Tongue (tissue), 2 donors: ENCODE measurements around the gene PTPRCAP. TPM values are rescaled to one million over a fixed set of nuclear protein-coding genes. Genes with fewer than 3 reads are reported as not detected.
"Not testable (repeated sequence)": the region's sequence is repeated elsewhere in the genome, so short reads cannot be mapped to it uniquely, and the experiment has no call there.

Experiments
- DNase-seq: peaks from one replicate; pipeline ENCODE4 v3.0.0-alpha.2; 2015
- total RNA-seq: library from RNA; depleted of rRNA; stranded (reverse); fragments of >200 nt; gene quantifications from one replicate; pipeline ENCODE4 v1.2.3, GENCODE V29; 2014

Gene PTPRCAP, protein sequence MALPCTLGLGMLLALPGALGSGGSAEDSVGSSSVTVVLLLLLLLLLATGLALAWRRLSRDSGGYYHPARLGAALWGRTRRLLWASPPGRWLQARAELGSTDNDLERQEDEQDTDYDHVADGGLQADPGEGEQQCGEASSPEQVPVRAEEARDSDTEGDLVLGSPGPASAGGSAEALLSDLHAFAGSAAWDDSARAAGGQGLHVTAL
- total RNA-seq, result 1.2 TPM

DNA sequence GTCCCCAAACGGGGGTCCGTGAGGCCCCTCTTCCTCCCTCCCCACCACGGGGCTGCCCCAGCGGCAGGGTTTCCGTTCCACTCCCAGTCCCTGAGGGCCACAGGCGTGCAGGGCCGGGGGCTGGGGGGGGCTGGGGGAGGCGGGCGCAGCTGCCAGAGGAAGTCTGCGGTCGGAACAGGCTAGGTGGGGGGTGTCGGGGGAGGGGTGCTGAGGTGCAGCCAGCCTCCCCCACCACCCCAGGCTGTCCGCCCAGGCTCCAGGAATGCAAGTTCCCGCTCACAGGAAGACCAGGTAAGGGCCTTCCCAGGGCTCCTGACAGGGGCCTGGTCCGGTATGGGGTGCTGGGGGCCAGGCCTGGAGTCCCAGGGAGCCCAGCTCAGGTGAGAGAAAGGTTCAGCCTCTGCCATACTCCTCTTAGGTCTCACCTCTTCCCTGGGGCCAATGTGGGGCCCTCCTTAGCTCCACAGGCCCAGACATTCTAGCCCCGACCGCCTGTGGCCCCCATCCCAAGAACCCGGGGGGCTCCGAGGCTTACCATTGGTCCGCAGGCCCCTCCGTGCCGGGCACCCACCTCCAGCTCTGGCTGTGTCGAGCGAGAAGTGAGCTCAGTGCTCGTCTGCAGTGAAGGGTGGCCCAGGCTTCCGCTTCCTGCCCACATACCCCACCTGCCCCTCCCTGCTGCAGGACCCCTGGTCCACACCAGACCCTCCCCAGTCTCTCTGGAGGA is at the start of gene PTPRCAP:
PTPRCAP (minus strand) TSS at position 601 of the 727 bp plus-strand sequence; CDS start at position 538, 63 bp downstream.
- DNase-seq, result no peak

DNA sequence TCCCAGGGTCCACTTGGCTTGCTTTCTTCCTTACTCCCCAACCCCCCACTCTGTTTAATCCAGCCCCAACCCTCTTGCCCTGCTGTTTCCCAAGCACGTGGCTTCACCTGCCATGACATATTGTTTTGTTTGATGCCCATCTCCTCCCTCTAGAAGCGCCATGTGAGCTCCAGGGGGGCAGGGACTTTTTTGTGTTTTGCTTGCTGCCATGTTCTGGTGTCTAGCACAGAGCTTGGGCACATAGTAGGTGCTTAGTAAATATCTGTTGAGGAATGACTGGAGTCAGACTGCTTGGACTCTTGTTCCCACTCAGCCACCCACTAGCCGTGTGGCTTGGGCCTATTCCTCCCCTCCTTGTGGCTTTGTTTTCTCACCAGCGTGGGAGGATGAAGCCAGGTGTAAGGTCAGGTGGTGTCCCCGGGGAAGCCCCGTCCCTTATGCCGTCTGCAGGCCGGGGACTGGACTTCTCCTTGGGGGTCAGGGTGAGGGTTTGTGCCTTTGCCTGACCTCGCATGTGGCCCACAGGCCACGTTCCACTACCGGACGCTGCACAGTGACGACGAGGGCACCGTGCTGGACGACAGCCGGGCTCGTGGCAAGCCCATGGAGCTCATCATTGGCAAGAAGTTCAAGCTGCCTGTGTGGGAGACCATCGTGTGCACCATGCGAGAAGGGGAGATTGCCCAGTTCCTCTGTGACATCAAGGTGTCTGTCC is 49.2 kb upstream of the PTPRCAP start:
- no peak for DNase-seq

DNA sequence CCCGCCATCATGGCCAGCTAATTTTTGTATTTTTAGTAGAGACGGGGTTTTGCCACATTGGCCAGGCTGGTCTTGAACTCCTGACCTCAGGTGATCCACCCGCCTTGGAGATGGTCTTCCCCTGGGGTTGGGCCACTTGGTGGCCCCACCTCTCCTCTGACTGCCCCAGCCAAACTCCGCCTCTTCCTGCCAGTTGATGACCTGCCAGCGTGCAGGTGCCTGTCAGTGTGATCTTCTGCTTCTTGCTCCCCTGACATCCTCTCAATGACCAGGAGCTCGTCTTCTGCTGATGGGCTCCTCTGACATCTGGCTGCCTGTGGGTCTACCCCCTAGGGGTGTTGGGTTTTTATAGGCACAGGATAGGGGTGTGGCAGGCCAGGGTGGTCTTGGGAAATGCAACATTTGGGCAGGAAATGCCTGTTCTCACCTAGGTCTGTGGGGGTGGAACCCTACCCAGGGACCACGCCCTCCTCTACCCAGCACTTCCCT is 48.4 kb upstream of the PTPRCAP start:
- not testable (repeated sequence) for DNase-seq

DNA sequence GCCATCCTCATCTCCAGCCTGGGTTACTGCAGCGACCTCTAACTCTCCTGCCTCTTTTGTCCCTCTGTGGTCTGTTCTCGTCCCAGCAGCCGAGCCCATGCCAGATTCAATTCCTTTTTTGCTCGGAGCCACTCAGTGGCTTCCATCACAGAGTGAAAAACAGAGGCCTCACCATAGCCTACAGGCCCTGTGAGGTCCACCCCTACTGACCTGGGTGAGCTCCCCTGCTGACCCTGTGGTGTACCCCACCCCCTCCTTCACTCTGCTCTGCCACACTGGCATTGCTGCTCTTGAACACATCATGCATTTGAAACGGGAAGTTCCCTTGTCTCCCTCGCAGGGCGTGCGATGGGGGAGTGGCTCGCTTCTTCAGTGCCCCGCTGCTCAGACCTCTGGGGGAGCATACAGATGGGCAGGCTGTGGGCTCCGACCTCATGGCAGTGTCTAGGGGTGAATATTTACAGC is 47.4 kb upstream of the PTPRCAP start:
- no peak for DNase-seq

DNA sequence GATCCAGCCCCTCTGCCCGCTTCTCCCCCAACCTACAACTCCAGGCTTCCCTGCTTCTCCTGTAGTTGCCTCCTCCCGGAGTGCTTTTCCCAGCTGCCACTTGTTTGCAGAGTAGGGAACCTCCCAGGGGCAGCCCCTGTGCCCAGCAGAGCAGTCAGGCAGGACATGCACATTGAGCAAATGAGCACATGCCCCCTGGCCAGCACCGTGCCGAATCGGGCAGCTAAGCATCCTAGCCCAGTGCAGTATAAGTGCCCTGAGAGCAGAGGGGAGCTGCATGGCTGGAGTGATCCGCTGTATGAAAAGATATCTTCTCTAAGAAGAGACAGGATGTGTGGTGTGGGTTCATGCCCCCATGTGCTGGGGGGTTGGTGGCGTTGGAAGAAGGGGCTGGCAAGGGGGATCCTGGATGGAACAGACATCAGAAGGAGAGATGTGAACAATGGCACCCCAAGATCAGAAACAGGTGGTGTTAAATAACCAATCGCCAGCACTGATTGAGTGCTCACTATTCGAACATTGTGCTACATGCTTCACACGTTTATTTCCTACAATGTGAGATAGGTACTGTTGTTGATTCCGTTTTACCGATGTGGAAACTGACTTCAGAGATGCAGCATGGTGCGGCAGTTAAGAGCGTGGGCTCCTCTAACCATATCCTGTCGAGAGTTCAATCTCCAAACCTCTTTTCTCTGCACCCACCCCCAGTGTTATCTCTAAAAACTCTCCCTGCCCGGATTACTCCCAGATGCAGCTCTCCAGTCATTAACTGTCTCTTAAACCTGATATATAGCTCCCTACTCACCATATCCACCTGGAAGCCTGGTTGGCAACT is 46.6 kb upstream of the PTPRCAP start:
- no peak for DNase-seq

DNA sequence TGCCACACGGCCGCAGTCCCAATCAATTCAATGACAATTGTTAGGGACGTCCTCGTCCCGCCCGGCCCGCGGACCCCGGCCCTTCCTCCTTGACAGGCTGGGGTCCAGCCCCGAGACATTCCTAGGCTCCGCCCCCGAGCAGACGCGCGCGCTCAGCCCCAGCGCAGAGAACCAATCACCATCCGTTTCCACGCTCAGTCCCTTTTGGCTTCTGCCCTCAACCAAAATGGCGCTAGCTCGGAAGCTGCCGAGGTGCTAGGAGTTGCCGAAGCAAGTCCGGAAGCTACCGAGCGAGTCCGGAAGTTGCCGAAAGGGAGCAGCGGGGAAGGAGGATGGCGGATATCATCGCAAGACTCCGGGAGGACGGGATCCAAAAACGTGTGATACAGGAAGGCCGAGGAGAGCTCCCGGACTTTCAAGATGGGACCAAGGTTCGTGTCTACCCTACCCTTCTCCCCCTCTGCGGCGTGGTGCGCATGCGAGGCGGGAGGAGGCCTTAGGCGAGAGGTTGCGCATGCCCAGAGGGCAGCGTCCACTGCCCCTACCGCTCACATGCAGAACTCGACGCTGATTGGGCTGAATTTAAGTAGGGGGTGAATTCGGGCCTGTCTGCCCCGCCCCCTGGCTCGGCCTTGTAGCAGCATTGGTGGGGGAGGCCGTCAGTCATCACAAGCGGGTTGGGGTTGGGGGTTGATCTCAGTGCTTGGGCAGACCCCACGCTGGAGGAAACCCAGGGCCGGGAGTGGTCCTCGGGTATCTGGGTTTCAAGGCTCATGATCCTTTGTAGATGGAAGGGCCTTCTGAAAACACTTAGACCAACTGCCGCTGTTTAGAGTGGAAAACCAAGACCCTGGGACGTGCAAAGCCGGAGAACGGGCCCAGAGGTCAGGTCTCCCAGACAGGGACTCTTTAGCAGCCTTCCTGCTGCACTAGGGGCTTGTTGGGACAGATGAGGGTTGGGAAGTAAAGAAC is 45.6 kb upstream of the PTPRCAP start, which contains the start of gene AIP:
AIP (plus strand) TSS at position 200 of the 972 bp plus-strand sequence; CDS start at position 333, 133 bp downstream.
- peak; percentile 99 for DNase-seq

DNA sequence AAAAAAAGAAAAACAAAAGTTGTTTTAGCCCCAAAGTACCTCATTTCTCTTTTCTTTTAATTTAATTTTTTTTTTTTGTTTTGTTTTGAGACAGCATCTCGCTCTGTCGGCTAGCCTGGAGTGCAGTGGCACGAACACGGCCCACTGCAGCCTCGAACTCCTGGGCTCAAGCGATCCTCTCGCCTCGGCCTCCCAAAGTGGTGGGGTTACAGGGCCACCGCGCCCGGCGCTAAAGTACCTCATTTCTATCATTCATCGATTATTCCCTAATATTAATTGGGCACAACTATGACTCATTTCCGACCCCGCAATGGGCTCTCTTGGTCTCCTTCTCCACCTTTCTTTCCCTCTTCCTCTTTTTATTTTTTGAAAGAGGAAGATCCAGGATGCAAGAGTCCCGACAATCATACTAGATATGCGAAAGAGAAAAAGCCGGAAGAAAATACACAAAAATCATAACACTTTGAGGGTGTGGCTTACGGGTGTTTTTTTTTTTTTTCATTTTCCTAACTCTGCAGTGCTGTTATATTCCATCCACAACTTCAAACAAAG is 44.9 kb upstream of the PTPRCAP start:
- no peak for DNase-seq

DNA sequence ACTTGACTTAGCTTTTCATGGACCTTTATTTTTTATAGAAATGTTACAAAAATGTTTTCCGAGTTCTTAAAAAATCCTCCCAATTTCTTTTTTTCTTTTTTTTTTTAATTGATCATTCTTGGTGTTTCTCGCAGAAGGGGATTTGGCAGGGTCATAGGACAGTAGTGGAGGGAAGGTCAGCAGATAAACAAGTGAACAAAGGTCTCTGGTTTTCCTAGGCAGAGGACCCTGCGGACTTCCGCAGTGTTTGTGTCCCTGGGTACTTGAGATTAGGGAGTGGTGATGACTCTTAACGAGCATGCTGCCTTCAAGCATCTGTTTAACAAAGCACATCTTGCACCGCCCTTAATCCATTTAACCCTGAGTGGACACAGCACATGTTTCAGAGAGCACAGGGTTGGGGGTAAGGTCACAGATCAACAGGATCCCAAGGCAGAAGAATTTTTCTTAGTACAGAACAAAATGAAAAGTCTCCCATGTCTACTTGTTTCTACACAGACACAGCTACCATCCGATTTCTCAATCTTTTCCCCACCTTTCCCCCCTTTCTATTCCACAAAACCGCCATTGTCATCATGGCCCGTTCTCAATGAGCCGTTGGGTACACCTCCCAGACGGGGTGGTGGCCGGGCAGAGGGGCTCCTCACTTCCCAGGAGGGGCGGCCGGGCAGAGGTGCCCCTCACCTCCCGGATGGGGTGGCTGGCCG is 40.0 kb upstream of the PTPRCAP start:
- not testable (repeated sequence) for DNase-seq

DNA sequence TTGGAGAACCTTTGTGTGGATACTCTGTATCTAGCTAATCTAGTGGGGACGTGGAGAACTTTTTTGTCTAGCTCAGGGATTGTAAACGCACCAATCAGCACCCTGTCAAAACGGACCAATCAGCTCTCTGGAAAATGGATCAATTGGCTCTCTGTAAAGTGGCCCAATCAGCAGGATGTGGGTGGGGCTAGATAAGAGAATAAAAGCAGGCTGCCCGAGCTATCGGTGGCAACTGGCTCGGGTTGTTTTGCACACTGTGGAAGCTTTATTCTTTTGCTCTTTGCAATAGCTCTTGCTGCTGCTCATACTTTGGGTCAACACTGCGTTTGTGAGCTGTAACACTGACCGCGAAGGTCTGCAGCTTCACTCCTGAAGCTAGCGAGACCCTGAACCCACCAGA is 39.2 kb upstream of the PTPRCAP start:
- DNase-seq, result not testable (repeated sequence)

DNA sequence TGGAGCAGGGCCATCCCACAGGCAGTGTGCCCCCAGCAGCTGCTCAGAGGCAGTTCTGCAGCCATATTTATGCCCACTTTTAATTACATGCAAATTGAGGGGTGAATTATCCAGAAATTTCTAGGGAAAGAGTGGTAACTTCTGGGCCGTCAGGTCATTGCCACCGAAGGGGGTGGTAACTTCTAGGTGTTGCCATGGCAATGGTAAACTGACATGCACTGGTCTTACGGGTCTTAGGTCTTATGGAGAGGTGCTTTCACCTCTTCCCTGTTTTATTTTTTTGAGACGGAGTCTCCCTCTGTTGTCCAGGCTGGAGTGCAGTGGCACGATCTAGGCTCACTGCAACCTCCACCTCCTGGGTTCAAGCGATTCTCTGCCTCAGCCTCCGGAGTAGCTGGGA is 35.4 kb upstream of the PTPRCAP start:
- no peak for DNase-seq

DNA sequence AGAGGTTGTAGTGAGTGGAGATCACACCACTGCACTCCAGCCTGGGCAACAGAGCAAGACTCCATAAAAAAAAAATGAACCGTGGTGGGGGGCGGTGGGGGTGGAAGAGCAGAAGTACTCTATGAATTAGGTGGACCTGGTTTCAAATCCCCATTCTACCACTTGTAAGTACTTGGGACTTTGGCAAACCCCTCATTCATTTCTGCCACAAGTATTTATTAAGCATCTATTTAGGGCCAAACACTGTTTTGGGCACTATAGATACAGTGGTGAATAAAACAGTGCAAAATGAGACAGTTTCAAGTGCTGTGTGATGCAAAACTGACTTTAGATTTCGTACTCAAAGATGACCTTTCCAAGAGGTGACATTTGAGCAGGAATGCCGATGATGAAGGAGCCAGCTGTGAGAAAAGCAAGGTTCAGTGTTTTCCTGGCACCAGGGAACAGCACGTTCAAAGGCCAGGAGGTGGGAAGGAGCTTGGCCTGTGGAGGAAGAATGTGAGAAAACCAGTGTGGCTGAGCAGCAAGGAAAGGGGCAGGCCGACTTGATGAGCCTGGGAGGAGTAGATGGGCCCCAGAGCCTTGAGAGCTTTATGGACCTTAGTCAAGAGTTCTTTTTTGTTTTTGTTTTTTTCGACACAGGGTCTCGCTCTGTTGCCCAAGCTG is 33.0 kb upstream of the PTPRCAP start:
- DNase-seq, result no peak

DNA sequence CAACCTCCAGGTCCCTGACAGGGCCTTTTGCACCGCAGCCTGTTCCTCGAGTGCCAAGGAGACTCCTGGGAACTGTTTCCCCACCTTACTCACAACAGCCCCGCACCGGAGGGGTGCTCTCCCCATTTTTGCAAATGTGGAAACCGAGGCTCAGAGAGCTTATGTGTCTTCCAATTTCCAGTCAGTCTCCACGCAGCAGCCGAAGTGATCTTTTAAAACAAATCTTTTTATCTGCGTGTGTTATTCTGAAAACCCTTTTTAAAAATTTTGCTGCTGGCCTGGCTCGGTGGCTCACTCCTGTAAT is 32.0 kb upstream of the PTPRCAP start:
- DNase-seq, result no peak

DNA sequence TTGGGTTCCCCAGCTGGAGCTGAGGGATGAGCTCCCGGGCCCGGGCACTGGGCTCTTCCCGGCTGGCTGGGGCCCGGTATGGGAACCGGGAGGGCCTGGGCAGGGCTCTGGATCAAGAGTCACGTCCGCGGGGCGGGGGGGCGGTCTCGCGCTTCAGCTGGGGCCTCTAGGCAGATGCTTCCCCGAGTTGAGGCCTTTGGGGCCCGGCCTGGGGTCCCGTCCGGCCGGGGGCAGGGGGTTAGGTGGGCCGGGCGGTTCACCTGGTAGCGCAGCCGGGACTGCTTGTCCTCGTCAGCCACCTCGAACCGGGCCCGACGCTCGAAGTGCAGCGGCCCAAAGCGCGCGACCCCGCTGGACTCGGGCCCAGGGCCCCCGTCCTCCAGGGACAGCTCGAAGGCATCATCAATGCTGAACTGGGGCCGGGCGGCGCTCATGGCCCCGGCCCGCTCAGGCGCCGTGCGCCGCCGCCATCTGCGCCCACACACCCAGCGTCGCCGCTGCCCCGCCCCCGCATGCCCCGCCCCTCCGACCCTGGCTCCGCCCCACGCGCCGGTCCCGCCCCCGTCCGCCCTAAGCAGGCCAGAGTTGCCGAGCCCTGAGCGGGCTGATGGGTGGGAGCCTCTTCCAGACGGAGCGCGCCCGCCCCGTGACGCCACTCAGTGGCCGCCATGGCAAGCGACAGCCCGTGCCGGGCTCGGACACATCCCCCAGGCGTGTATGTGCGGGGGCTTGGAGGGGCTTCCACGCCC is 31.5 kb upstream of the PTPRCAP start, which contains the start of gene TMEM134:
TMEM134 (minus strand) TSS at position 493 of the 749 bp plus-strand sequence; CDS start at position 434, 59 bp downstream.
- peak; percentile 96 for DNase-seq

DNA sequence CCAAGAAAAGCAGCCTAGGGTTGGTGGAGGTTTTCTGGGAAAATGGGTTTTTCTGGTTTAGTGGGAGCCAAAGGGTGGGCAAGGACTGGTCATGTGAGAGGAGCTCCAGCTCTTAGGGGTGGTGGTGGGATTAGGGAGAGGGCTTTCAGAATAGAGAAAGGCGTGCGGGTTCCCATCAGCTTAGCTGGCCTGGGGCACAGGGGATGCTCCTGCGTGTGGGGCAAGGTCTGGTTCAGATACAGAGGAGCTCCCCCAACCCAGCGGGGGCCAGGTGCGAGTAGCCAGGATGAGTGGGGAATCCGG is 30.9 kb upstream of the PTPRCAP start:
- no peak for DNase-seq

DNA sequence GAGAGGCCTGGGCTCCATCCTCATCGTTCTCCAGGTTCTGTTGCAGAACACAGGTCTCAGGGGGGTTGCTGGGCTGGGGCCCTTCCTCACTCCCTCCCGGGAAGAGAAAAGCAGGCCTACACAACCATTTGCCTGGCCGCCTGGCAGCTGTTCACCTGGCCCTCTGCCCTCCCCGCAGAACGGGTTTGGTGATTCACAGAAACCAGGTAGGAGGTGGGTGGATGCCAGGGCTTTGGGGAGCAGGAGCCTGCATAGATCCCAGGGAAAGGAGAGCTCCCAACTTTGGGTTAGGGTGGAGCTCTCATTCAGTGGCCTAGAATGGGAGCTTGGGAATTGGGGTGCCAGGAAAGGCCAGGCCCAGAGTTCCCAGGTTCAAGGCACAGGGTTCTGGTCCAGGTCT is 30.6 kb upstream of the PTPRCAP start:
- DNase-seq, result peak; percentile 30

DNA sequence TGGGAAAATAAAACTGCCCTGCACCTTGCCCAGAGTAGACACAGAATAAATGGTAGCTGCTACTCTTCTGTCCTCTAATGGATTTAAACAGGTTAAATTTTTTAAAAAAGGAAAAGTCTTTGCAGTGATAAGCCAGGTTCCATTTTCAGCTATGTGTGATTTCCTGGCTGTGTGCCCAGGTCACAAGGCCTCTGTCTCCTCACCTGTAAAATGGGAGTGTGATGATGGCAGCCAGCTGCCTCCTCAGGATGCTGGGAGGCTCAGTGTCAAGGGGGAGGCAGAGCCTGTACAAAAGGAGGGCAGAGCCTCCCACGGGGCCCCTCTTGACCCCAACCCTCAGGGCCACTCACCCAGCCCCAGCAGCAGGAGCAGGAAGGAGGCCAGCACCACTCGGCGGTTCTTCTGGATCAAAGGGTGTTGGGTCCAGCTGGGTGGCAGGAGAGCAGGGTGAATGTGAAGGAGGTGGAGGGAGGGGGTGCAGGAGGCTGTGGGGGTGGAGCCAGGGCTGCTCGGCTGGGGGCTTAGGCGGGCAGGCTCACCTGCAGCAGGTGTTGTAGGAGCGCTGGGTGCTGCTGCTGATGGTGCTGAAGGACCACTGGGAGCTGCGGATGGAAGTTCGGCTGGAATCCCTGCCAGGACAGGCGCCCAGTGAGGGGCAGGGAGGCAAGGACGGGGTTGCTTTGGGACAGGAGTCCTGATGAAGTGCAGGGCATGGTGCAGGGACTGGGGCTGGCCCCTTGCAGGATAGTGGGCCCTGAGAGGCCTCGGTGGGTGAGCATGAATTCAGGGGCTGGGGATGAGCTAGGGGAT is 29.7 kb upstream of the PTPRCAP start:
- no peak for DNase-seq

DNA sequence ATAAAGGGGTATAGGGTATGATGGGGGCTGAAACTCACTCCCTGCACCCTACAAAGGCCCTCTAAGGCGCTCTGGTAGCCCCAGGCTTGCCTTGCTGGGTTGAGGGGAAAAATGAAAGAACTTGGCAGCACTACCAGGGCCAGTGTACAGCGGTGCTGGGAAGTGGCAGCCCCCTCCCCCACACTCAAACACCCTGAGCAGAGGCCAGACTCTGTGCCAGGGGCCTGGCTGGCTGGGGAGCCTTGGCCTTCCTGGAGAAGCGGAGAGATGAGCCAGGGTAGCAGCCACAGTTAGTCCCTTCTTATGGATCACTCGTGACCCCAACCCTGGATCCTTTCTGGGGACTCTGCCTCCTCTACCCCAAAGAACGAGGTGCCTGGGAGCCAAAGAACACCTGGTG is 28.9 kb upstream of the PTPRCAP start:
- DNase-seq, result no peak

DNA sequence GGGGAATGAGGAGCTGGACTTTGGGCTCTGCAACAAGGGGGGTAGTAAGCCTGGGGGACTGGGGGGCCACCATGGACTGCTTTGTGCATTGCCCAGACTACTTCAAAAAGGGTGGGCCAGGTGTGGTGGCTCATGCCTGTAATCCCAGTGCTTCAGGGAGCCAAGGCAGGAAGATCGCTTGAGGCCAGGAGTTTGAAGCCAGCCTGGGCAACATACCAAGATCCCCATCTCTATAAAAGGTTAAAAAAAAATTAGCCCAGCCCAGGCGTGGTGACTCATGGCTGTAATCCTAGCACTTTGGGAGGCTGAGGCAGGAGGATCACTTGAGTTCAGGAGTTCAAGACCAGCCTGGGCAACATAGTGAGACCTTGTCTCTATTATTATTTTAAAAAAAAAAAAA is 28.0 kb upstream of the PTPRCAP start:
- DNase-seq, result not testable (repeated sequence)
